Nephron progenitor cell (in vitro differentiated cells): ENCODE data around the gene IL6ST.
A peak's percentile ranks its signal among the peaks of the same experiment; 100 is the strongest.

ENCODE experiments used
- DNase-seq: peaks from one replicate; pipeline ENCODE4 v3.0.0; 2021
- H3K27ac Mint-ChIP-seq: 2 replicates; pipeline ENCODE4 v1.8.0; 2021; ENCODE audit warnings: mild to moderate bottlenecking, moderate library complexity, mixed read lengths
- H3K27me3 Mint-ChIP-seq: 2 replicates; pipeline ENCODE4 v1.8.0; 2021; ENCODE audit warnings: mild to moderate bottlenecking, low read depth, mixed read lengths; ENCODE audit not compliant: poor library complexity
- H3K36me3 Mint-ChIP-seq: 2 replicates; pipeline ENCODE4 v1.8.0; 2021; ENCODE audit warnings: low read depth, mixed read lengths
- H3K4me1 Mint-ChIP-seq: 2 replicates; pipeline ENCODE4 v1.8.0; 2021; ENCODE audit warnings: mixed read lengths
- H3K4me3 Mint-ChIP-seq: 2 replicates; pipeline ENCODE4 v1.8.0; 2021; ENCODE audit warnings: mild to moderate bottlenecking, moderate library complexity, mixed read lengths
- H3K9me3 Mint-ChIP-seq: 2 replicates; pipeline ENCODE4 v1.8.0; 2021; ENCODE audit warnings: mild to moderate bottlenecking, moderate library complexity, mixed read lengths
- TF ChIP-seq, protein P1 (sequence below): fragments of 200-600 bp; sonication (generic); IDR thresholded peaks from 2 replicates; pipeline ENCODE4 v1.5.0; 2021; ENCODE audit warnings: antibody characterized with exemption

The IL6ST gene

DNA sequence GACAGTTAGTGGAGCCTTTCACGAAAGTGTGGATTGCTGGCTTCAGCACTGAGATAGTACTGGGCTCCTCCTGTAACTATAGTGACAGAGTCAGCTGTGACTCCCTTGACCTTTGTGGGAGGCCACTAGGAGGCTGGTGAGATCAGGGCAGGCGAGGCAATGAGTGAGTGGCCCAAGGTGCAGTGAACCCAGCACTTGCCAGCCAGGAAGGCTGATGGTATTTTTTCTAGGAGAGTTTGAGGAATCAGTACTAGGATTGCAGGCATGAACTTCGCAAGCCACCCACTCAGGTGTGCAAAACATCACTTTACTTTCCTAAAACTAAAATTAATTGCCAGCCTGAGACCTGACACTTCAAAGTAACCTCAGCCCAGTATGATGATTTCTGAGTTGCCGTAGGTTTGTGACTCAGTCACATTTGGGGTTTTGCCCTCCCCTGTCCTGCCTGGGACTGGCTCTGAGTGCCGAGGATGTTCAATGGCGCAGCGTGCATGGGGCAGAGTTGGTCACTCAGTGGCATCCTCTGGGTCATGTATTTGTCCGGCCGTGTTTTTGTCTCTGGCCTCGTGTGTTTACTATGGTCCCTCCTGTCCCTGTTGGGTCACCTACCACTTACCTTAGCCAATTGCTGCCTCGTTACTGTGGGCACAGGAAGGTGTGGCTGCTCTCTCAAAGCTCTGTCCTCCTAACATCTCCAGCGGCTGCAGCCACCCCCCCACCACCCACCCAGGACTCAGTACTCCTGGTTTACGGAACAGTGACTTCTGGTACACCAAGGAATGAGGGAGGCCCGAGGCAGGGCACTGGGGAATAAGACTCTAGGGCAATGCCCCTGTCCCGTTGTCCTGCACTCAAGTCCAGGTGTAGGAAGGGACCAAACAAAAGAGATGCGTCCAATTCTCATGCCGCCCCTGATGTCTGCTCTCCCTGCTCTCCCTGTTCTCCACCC, 76.4 kb downstream of the IL6ST start:
- Mint-ChIP-seq H3K9me3 (no peaks in the 10 kb centered on the region), H3K36me3 (no peaks in the 10 kb centered on the region), H3K27ac (no peak overlapping the region), H3K27me3 (peaks cover 4% of the 10 kb centered on the region), H3K4me1 (peaks cover 45% of the 10 kb centered on the region), H3K4me3 (no peak overlapping the region)
- TF ChIP-seq, protein P1, sequence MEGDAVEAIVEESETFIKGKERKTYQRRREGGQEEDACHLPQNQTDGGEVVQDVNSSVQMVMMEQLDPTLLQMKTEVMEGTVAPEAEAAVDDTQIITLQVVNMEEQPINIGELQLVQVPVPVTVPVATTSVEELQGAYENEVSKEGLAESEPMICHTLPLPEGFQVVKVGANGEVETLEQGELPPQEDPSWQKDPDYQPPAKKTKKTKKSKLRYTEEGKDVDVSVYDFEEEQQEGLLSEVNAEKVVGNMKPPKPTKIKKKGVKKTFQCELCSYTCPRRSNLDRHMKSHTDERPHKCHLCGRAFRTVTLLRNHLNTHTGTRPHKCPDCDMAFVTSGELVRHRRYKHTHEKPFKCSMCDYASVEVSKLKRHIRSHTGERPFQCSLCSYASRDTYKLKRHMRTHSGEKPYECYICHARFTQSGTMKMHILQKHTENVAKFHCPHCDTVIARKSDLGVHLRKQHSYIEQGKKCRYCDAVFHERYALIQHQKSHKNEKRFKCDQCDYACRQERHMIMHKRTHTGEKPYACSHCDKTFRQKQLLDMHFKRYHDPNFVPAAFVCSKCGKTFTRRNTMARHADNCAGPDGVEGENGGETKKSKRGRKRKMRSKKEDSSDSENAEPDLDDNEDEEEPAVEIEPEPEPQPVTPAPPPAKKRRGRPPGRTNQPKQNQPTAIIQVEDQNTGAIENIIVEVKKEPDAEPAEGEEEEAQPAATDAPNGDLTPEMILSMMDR, result no peak
- DNase-seq, result peak; percentile 31

DNA sequence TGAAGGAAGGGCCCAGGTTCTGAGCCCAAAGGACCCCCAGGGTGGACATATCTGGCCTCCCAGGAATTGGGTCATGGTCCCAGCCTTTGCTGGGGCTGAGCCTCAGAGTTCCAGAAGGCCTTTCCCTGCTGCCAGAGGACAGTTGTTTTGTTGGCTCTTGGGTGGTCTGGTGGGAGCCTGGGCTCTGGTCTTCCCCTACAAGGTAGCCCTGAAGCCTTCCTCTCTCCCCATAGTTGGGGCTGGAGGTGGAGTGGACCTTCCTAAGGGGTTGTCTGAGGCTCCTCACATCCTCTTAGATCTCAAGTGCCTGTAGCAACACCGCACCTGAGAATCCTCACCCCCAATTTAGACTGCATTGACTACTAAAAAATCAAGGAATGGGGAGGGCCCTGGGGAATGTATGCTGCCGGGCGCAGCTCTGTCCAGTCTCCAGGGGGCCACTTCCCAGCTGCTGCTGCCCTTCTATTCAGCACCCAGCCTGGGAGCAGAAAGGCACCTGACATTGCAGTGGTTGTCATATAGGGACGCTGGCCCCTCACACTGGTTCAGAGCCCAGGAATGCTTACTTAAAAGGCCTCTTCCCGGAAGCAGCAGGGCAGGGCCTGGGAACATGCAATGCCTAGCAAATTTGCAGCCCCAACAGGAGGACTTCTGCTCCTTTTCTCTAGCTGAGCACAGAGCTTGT, 77.2 kb downstream of the IL6ST start:
- Mint-ChIP-seq H3K4me3 (no peak overlapping the region), H3K9me3 (no peaks in the 10 kb centered on the region), H3K36me3 (no peaks in the 10 kb centered on the region), H3K4me1 (peaks cover 42% of the 10 kb centered on the region), H3K27me3 (peaks cover 4% of the 10 kb centered on the region), H3K27ac (no peak overlapping the region)
- no peak for DNase-seq
- TF ChIP-seq, protein P1, result no peak

DNA sequence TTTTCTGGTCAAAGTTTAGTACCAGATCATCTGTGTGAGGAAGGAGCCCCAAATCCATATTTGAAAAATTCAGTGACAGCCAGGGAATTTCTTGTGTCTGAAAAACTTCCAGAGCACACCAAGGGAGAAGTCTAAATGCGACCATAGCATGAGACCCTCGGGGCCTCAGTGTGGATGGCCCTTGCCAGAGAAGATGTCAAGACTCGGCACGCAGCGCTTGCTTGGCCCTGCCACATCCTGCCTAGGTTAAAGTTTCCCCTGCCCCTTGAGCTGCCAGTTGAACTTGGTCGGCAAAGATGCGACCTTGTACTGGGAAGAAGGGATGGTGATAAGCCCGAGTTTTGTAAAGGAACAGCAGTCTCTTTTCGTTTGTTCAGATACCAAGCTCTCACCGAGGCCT, 77.8 kb downstream of the IL6ST start:
- H3K9me3 Mint-ChIP-seq, result no peaks in the 10 kb centered on the region
- DNase-seq, result no peak
- TF ChIP-seq, protein P1, result no peak
- H3K4me3 Mint-ChIP-seq, result no peak overlapping the region
- peaks cover 39% of the 10 kb centered on the region for H3K4me1 Mint-ChIP-seq
- H3K27me3 Mint-ChIP-seq, result peaks cover 2% of the 10 kb centered on the region
- H3K36me3 Mint-ChIP-seq, result no peaks in the 10 kb centered on the region
- no peak overlapping the region for H3K27ac Mint-ChIP-seq

DNA sequence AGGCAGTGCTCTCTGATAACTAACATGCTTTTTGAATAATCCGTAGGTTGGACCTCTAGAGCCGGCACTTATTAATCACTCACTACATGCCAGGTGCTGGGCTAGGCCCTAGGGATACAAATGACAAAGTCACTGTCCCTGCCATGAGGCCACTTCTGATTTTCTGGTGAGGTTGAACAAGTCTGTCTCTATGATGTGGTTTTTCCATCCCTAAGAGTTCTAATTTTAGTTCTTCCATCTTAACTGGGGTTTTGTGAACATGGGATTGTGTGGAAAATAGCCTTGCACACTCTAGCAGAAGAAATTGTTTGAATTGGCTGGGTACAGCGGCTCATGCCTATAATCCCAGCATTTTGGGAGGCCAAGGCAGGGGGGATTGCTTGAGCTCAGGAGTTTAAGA, 79.0 kb downstream of the IL6ST start:
- H3K9me3 Mint-ChIP-seq, result no peaks in the 10 kb centered on the region
- peaks cover 27% of the 10 kb centered on the region for H3K4me1 Mint-ChIP-seq
- H3K27me3 Mint-ChIP-seq, result no peaks in the 10 kb centered on the region
- TF ChIP-seq, protein P1, result no peak
- H3K4me3 Mint-ChIP-seq, result no peak overlapping the region
- H3K36me3 Mint-ChIP-seq, result no peaks in the 10 kb centered on the region
- no peak overlapping the region for H3K27ac Mint-ChIP-seq
- no peak for DNase-seq

DNA sequence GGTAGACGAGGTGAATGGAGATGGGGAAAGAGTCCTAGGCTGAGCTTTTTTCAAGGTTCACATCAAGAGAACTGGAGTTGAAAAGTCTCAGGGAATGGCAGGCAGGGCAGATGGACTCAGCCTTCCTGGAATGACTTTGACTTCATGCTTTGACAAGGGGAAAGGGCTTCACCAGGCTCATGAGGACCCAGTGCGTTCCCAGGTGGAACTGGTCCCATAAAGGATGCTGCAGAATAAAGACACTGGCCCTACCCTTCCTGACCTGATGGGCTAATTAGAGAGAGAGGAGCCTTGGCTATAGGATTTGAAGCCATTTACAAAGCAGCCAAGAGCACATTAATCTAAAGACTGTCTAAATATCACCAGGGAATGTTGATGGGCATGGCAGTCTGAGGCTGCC, 79.8 kb downstream of the IL6ST start:
- no peak for DNase-seq
- Mint-ChIP-seq H3K27ac (no peak overlapping the region), H3K4me1 (peaks cover 23% of the 10 kb centered on the region), H3K36me3 (no peaks in the 10 kb centered on the region), H3K4me3 (no peak overlapping the region), H3K9me3 (no peaks in the 10 kb centered on the region), H3K27me3 (no peaks in the 10 kb centered on the region)
- TF ChIP-seq, protein P1, result no peak
